ENCODE results near the gene APCDD1.

DNA sequence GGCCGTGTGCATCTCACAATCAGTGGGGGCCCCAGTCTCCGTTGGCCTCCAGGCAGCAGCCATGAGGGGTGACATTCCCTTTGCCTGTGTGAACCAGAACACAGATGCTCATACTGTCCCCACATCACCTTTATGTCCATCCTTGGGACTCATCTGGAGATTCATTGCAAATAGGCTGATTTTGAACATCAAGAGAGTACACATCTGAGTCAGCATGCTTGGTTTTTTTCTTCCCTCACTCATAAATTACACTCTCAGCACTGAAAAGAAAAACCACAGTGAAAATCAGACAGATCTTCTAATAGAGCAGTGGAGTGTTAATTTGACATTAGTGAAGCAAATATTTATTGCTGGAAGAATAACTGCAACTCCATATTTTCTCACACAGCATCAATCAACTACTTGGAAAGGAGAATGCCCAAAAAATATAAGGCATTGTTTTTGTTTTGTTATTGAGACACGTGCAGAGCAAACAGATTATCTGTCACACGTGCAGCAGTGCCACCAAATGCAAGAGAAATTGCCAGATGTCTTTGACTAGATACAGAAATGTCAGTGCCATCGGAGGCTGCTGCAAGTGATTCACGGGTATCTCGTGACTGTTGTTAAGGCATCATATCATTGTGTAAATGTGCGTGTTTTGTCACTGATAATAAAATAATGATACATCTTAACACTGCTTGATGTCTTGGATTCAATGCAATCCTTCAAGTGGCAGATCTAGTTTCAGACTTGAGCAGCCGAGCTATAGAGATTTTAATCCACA, 10.9 kb downstream of the APCDD1 start:
- no peak for TF ChIP-seq POLR2A (IDR thresholded peaks at IDR 0.05)
- TF ChIP-seq, protein P1, sequence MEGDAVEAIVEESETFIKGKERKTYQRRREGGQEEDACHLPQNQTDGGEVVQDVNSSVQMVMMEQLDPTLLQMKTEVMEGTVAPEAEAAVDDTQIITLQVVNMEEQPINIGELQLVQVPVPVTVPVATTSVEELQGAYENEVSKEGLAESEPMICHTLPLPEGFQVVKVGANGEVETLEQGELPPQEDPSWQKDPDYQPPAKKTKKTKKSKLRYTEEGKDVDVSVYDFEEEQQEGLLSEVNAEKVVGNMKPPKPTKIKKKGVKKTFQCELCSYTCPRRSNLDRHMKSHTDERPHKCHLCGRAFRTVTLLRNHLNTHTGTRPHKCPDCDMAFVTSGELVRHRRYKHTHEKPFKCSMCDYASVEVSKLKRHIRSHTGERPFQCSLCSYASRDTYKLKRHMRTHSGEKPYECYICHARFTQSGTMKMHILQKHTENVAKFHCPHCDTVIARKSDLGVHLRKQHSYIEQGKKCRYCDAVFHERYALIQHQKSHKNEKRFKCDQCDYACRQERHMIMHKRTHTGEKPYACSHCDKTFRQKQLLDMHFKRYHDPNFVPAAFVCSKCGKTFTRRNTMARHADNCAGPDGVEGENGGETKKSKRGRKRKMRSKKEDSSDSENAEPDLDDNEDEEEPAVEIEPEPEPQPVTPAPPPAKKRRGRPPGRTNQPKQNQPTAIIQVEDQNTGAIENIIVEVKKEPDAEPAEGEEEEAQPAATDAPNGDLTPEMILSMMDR (IDR thresholded peaks at IDR 0.05 in 4 of 5, conservative IDR thresholded peaks at IDR 0.05 in 1 of 5): no peak
